GM21526 (cell line): ENCODE results near the gene SLF1.
A peak's percentile ranks its signal among the peaks of the same experiment; 100 is the strongest.

Experiments used
- ATAC-seq: cut with Tn5 transposase; IDR thresholded peaks from one replicate; pipeline ENCODE4 v1.9.1; 2021; ENCODE audit warnings: moderate library complexity; ENCODE audit not compliant: unreplicated experiment, low FRiP score

Gene SLF1

DNA sequence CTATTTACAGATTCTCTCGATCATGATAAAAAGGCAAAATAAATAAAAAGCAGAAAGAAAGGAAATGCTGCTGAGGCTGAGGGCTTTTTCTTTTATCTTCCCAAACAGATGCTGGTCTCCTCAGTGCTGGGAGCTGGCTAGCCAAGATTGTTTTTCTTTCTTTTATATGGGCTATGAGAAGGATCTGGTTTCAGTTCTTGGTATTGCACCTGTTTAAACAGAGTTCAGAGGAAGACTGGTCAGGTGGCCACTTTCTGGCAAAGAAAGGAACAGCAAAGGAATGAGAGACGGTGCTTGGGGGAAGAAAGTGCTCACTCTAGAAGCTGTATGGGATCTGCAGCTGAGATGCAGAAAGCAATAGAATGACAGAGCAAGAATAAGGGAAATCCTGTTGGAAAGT lies 88.9 kb downstream of the SLF1 start:
- no peak for ATAC-seq

DNA sequence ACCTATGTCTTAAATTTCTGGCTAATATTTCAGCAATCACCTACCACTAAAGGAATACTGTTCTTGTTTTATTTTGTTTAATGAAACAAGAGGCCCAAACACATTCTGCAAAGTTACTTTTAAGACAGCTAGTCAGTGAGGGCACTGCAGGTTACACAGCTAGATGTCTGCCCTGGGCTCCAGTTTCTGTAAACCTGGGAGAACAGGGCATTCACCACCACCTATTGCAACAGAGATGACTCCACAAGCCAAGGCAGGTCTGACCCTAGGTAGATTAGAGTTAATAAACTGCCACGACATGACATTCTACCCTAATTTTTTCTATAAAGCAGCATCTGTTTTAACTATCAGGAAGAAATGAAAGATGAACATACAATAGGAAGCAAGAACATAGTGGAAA lies 90.8 kb downstream of the SLF1 start:
- no peak for ATAC-seq

DNA sequence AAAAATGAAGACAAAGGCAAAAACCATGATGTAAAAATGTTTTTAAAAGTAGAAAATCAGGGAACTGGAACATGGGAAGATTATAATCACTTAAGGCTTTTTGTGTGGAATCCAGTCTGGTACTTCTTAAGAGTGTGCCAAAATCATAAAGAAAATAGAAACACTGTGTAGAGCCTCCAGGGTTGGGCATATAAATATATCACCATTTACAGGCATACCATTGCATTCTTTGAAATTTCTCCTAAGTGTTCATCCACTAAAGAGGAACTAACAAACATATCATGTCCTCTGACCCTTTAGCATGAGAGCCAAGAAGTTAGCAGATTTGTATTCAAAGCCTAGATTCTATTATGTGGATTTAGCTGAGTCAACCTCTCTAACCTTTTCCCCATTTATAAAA lies 93.3 kb downstream of the SLF1 start:
- no peak for ATAC-seq

DNA sequence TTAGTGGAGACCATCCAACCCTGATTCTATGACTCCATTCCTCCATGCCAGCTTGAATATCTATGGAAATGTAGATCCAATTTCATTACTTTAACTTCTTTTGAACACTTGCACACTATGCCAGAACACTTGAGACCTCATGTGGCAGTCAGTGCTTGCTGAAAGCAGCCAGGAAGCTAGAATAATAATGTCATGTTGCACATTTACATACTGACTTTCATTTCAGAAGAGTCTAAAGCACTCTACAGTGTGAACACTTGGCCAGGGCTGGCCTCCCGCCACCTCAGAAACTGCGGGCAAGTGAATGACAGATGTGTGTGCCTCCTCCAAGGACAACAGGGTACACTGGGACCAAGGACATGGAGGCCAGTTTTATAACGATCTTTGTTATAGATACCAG lies 97.3 kb downstream of the SLF1 start:
- ATAC-seq = no peak

DNA sequence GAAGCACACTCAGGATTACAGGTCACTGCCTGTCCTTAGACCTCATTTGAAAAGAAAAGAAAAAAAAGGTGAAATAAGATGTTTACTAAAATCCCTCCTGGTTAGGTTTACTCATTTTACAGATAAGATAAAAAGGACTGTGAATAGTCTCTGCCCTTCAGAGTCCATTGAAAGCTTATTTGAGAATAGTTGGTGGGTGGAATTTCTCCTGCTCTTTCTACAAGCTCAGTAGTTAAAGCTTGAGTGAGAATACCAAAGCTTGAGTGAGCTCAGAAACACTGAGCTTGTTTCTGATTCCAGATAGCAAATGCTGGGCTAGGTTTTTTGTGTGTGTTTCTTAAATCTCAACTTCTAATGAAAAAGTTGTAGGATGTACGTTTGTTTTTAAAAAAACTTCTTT lies 106.7 kb downstream of the SLF1 start:
- no peak for ATAC-seq

DNA sequence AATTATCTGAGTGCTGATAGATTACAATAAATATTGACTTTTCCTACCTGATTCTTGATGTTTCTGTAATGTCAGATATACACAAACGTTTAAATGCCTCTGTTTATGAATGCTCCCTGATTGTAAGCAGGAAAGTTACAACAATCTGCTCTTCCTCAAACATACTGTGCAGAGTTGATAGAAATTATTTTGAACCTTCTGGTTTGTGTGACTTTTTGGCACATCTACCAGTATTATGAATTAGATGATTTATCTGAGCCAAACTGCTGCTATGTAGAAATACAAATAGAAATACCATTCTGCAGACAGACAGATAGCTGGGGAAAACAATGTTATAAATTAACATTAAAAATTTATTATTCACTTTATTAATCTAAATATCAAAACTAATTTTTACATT lies 113.0 kb downstream of the SLF1 start:
- ATAC-seq = no peak

DNA sequence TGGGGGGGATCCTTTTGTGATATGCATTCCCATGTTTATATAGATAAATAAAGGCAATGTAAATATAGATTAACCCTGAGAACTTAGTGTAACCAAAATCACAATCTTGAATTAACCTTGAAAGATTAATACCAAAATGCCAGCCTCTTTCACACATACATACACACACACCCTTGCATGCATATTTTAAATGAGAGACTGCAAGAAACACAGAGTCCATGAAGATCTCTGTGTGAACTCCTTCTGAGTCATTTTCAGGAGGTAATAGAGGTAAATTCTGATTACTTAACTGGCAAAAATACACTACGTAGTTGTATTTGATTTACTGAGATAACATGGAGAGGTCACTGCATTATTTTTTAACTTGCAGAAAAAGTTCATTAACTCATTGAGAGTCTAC lies 118.0 kb downstream of the SLF1 start:
- no peak for ATAC-seq

DNA sequence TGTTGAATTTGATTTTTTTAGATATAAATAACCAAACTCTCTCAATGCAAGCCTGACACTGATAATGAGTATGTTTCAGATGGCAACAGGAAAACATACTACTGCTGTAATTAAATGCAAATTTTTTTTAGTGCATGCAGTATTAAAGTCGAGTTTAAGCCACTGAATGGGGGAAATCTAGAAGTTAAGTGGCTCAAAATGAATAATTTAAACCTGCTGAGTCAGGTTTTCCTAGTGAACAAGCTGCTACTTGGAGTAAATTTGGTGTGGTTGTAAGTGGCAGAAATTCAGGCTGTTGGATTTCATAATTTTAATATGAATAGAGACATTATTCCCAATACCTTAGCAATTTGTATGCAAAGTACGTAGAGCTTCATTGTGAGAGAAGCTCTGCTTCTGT lies 121.8 kb downstream of the SLF1 start:
- ATAC-seq = no peak

DNA sequence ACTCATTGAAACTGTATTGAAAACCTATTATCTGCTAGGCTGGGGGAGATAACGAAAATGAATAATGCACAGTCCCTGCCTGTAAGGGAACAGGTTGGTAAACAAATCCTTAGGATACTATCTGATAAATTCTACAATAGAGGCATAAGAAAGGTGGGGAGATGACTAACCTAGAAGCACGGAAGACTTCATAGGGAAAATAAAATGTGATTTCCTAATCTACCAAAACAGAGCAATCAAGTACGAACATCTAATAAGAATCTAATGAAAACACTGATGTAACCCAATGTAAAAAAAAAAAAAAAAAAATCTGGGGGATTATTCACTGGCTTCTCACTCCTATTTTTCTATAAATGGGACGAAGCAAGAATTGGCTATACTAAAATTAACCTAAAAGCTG lies 124.4 kb downstream of the SLF1 start:
- ATAC-seq = no peak

DNA sequence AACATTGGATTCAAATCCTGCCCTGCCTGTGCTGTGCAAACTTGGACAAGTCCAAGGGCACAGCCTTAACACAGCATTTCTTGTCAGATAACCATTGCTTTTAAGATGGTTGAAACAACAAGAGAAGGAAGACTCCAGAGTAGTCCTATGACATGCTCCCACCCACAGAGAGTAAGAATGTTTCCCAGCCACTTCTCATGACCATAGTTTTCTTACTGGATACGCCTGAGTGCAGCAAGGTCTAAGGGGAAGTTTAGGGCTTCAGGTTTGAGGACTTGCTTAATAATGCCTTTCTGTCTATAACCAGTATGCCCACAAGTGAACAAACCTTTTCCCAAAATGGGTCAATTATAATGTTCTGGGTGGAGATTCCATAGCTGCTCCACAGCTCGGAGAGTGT lies 126.4 kb downstream of the SLF1 start:
- ATAC-seq = no peak

DNA sequence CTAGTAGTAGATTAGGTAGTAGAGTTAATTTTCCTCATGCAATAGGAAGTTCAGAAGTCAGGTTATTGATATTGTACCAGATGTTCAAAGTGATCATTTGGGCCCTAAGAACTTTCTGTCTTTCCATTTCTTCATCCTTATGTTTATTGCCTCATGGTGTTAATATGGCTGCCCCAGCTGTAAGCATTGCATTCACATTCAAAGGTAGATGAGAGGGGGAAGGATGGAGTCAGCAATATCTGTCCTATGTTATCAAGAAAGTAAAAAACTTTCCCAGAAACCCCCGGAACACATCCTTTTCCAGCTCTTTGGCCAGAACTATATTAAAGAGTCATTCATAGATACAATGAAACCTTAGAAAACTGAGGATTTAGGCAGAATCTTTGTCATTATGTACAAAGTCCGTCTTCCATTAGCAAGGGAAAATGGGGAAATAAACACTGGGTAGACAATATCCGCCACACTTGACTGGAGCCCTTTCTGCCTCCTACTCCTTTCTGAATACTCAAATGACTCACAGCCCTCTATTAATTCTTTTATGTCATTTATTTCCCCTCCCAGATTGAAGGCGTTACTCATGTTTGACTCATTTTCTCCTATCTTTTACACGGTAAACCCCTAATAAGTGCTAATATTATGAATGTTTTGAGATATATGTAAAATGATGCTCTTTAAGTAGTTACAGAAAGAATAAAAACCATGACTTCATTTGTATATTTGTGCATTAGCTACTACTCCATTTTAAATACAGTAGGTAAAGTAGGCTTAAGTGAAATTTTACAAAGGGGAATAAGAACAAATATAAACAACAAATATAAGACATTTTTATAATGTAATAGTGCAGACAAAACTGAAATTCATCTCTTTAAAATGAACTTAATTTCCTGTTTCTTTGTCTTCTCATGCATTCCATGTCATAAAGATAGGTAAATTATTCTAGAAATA lies 127.6 kb downstream of the SLF1 start:
- peak; percentile 80 for ATAC-seq

DNA sequence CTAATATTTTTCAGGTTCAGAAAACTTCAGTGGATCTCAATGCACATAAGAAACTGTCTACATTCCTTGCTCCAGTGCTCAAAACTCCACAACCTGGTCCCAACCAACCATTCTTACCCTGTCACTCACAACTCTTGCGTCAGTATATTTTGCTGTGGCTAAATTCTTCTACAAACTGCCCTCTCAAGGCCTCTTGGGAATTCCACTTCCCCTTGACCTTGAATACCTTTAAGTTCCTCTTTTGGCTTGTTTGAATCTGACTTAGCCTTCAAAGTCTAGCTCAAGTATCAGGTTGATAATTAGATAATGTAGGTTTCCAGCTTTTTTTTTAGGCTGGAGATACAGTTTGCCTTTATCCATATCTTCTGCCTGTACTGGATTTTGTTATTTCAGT lies 128.3 kb downstream of the SLF1 start:
- ATAC-seq = peak; percentile 56
